ENCODE results near the gene P4HA2. TPM values are rescaled to one million over a fixed set of nuclear protein-coding genes. Genes with fewer than 3 reads are reported as not detected.
"Not testable (repeated sequence)": the region's sequence is repeated elsewhere in the genome, so short reads cannot be mapped to it uniquely, and the experiment has no call there.

P4HA2 gene
- total and polyA plus RNA-seq, 2 of the 13 experiments (the other 11 are each of a cell fraction or from before 2014, with no cell fraction given), result 37.7 to 126 TPM

DNA sequence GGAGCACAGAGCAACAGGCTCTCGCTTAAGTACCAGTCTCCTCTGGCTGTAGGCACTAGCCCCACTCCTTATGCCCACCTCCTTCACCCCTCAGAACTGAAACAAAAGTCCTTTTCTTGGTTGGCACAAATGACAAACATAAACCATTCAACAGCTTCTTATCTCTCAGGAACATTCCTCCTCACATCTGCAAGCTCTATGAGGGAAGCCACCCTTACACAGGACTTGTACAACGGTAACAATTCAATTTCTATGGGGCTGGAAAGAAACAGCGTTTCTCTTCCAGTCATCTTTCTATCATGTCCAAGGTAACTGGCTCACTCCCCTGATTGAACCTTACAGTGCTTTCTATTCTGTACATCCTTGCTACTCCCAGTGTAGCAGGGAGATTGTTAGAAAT lies 80.0 kb downstream of the P4HA2 start (continued):
- TF ChIP-seq MEIS2 (CRISPR knock-in tag; IDR thresholded peaks at IDR 0.05) (no peak), CEBPB (IDR thresholded peaks at IDR 0.05; ENCODE audit: borderline replicate concordance, low read depth, low read length) (no peak)

DNA sequence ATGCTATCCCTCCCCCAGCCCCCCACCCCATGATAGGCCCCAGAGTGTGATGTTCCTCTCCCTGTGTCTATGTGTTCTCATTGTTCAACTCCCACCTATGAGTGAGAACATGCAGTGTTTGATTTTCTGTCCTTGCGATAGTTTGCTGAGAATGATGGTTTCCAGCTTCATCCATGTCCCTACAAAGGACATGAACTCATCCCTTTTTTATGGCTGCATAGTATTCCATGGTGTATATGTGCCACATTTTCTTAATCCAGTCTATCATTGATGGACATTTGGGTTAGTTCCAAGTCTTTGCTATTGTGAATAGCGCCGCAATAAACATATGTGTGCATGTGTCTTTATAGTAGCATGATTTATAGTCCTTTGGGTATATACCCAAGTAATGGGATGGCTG lies 82.3 kb downstream of the P4HA2 start:
- H4K20me1 ChIP-seq (ENCODE audit: insufficient read depth, low read length); FAIRE-seq; POLR2A ChIA-PET; H3K27me3 ChIP-seq (ENCODE audit: control insufficient read depth in 1 of 2, insufficient read depth in 2 of 2, low read length in 2 of 2); H3K79me2 ChIP-seq (ENCODE audit: insufficient read depth, low read length); H3K36me3 ChIP-seq (replicated peaks in 1 of 2; ENCODE audit: control insufficient read depth in 1 of 2, insufficient read depth in 2 of 2, low read length in 2 of 2); H3K4me1 ChIP-seq (ENCODE audit: insufficient read depth, low read length); BruUV-seq (replicated peaks); H3K9ac ChIP-seq (ENCODE audit: insufficient read depth, low read depth, low read length); H2AFZ ChIP-seq (ENCODE audit: low read length); ATAC-seq; H3K4me2 ChIP-seq (ENCODE audit: low read depth, low read length); H3K27ac ChIP-seq (ENCODE audit: extremely low read length, insufficient read depth, low read length); in situ Hi-C loops (cut with HindIII; ENCODE audit: extremely low pct_ligation_motif_present, low pct_unique_long_range_greater_than_20kb); CTCF ChIA-PET (ENCODE audit: low intra/inter-chr PET ratio, low total read pairs); H3K4me3 ChIP-seq (replicated peaks in 1 of 3; ENCODE audit: insufficient read depth in 1 of 3, low read depth in 2 of 3, low read length in 3 of 3); DNase-seq (ENCODE audit: low spot score); intact Hi-C loops (cut with micrococcal nuclease; ENCODE audit: unreplicated experiment): not testable (repeated sequence)
- 81% methylated on average over 3 of the region's 3 CpGs for WGBS (ENCODE audit: low lambda C conversion rate)
- peaks cover 22% of the 10 kb centered on the region for H3K9me3 ChIP-seq (ENCODE audit: low read length)

DNA sequence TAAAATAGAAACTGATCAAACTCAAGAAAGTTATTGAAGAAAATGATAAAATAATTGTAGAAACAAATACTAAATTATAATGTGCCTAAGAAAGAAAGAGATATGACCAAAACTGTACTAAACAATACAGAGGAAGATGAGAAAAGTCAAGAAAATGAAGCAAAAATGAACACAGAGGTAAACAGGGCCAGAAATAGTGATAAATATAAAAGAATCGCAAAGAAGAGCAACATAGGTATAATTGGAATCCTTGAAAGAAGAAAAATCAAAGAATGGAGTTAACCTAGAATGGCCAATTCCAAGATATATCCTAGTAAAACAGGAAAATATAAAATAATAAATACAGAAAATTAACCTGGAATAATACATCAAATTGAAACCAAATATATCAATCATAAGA lies 84.5 kb downstream of the P4HA2 start:
- H3K4me1 ChIP-seq (ENCODE audit: insufficient read depth, low read length), result no peaks in the 10 kb centered on the region
- no peak overlapping the region for H3K27ac ChIP-seq (ENCODE audit: extremely low read length, insufficient read depth, low read length)
- H2AFZ ChIP-seq (ENCODE audit: low read length), result no peak overlapping the region
- no peak overlapping the region for H3K4me2 ChIP-seq (ENCODE audit: low read depth, low read length)
- TF ChIP-seq ZNF530 (CRISPR knock-in tag; IDR thresholded peaks at IDR 0.05; ENCODE audit: low read depth) (no peak), TBL1XR1 (IDR thresholded peaks at IDR 0.05; ENCODE audit: borderline replicate concordance, low read length, partially characterized antibody) (no peak)
- no peak overlapping the region for H3K9ac ChIP-seq (ENCODE audit: insufficient read depth, low read depth, low read length)
- CTCF ChIA-PET (ENCODE audit: low intra/inter-chr PET ratio, low total read pairs), result no interaction called here
- POLR2A ChIA-PET, result no interaction called here
- no TSS peak for BruUV-seq (replicated peaks)
- intact Hi-C loops (cut with micrococcal nuclease; ENCODE audit: unreplicated experiment), result no loop called here
- peaks cover 22% of the 10 kb centered on the region for H3K9me3 ChIP-seq (ENCODE audit: low read length)
- 5% methylated on average over 1 of the region's 1 CpG for WGBS (ENCODE audit: low lambda C conversion rate)
- DNase-seq (ENCODE audit: low spot score), result no peak
- H3K4me3 ChIP-seq (replicated peaks in 1 of 3; ENCODE audit: insufficient read depth in 1 of 3, low read depth in 2 of 3, low read length in 3 of 3), result no peak overlapping the region
- H3K27me3 ChIP-seq (ENCODE audit: control insufficient read depth in 1 of 2, insufficient read depth in 2 of 2, low read length in 2 of 2), result no peaks in the 10 kb centered on the region
- H3K79me2 ChIP-seq (ENCODE audit: insufficient read depth, low read length), result no peaks in the 10 kb centered on the region
- H4K20me1 ChIP-seq (ENCODE audit: insufficient read depth, low read length), result no peaks in the 10 kb centered on the region
- in situ Hi-C loops (cut with HindIII; ENCODE audit: extremely low pct_ligation_motif_present, low pct_unique_long_range_greater_than_20kb), result no loop called here
- ATAC-seq, result no peak
- H3K36me3 ChIP-seq (replicated peaks in 1 of 2; ENCODE audit: control insufficient read depth in 1 of 2, insufficient read depth in 2 of 2, low read length in 2 of 2), result no peaks in the 10 kb centered on the region
- no peak for FAIRE-seq
